Ishikawa (cell line): ENCODE measurements around the gene PRKAG1.

Experiments
- EGR1 ChIP-seq: IDR thresholded peaks from 2 replicates; pipeline ENCODE4 v1.6.1; 2012
- RAD21 ChIP-seq: IDR thresholded peaks from 2 replicates; pipeline ENCODE4 v1.6.1; 2012; ENCODE audit warnings: low read depth
- TAF1 ChIP-seq: IDR thresholded peaks from 2 replicates; pipeline ENCODE4 v1.6.1; 2012; ENCODE audit warnings: low read depth, mild to moderate bottlenecking
- TEAD4 ChIP-seq: IDR thresholded peaks from 2 replicates; pipeline ENCODE4 v1.6.1; 2012
- YY1 ChIP-seq: IDR thresholded peaks from 2 replicates; pipeline ENCODE4 v1.6.1; 2012; ENCODE audit warnings: low read depth
- TF ChIP-seq, protein P1 (sequence below): IDR thresholded peaks from 2 replicates; pipeline ENCODE4 v1.6.1; 2012
- TF ChIP-seq, protein P2 (sequence below): IDR thresholded peaks from 2 replicates; pipeline ENCODE4 v1.6.1; 2012; ENCODE audit warnings: low read depth, mild to moderate bottlenecking

DNA sequence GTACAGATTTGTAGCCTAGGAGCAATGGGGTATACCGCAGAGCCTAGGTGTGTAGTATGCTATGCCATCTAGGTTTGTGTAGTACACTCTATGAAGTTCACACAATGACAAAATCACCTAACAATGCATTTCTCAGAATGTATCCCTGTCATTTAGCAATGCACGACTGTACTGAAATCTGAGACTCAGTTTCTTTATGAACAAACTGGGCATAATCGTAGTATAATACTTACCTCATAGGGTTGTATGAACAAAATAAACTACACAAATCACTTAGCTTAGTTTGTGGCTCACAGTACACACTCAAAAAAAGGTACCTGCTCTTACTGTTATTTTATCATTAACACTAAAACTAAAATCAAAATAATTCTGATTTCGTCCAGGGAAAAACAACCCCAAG lies 6.9 kb upstream of the PRKAG1 start:
- TF ChIP-seq TAF1: no peak
- TF ChIP-seq YY1: no peak
- no peak for TF ChIP-seq EGR1
- TF ChIP-seq, protein P1, sequence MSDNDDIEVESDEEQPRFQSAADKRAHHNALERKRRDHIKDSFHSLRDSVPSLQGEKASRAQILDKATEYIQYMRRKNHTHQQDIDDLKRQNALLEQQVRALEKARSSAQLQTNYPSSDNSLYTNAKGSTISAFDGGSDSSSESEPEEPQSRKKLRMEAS: no peak
- no peak for TF ChIP-seq RAD21
- TF ChIP-seq, protein P2, sequence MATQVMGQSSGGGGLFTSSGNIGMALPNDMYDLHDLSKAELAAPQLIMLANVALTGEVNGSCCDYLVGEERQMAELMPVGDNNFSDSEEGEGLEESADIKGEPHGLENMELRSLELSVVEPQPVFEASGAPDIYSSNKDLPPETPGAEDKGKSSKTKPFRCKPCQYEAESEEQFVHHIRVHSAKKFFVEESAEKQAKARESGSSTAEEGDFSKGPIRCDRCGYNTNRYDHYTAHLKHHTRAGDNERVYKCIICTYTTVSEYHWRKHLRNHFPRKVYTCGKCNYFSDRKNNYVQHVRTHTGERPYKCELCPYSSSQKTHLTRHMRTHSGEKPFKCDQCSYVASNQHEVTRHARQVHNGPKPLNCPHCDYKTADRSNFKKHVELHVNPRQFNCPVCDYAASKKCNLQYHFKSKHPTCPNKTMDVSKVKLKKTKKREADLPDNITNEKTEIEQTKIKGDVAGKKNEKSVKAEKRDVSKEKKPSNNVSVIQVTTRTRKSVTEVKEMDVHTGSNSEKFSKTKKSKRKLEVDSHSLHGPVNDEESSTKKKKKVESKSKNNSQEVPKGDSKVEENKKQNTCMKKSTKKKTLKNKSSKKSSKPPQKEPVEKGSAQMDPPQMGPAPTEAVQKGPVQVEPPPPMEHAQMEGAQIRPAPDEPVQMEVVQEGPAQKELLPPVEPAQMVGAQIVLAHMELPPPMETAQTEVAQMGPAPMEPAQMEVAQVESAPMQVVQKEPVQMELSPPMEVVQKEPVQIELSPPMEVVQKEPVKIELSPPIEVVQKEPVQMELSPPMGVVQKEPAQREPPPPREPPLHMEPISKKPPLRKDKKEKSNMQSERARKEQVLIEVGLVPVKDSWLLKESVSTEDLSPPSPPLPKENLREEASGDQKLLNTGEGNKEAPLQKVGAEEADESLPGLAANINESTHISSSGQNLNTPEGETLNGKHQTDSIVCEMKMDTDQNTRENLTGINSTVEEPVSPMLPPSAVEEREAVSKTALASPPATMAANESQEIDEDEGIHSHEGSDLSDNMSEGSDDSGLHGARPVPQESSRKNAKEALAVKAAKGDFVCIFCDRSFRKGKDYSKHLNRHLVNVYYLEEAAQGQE: no peak
- no peak for TF ChIP-seq TEAD4
